Endothelial cell of umbilical vein (primary cell): ENCODE data around the gene KDM4C. TPM values are rescaled to one million over a fixed set of nuclear protein-coding genes. Genes with fewer than 3 reads are reported as not detected.

Source experiments
- BruUV-seq: library from RNA; stranded (reverse); fragments of 400-500 nt; replicated peaks from 2 replicates; lab custom pipeline; 2021; lab: Mats Ljungman, UMichigan
- CTCF ChIA-PET: fragments of 300-600, 350-600 bp; sonication (Branson Sonifier 250); formaldehyde crosslinking; loops from one replicate; lab custom pipeline; 2021; ENCODE audit warnings: antibody characterized with exemption, inconsistent platforms; lab: Charles Lee
- POLR2A ChIA-PET: fragments of 300-600, 350-600 bp; sonication (Branson Sonifier 250); formaldehyde crosslinking; loops from one replicate; lab custom pipeline; 2021; ENCODE audit warnings: antibody characterized with exemption, inconsistent platforms; lab: Charles Lee
- DNase-seq: peaks from one replicate; pipeline ENCODE4 v3.0.0-alpha.2; 2011; ENCODE audit warnings: low read depth, low spot score
- FAIRE-seq: peaks from 2 replicates; lab custom pipeline; 2011; peaks lifted over from hg19 to GRCh38; lab: Jason Lieb, UNC
- H2AFZ ChIP-seq: 2 replicates; pipeline ENCODE4 v1.6.0; 2012; ENCODE audit warnings: low read depth, low read length, control low read depth, inconsistent platforms
- H3K27ac ChIP-seq: 2 replicates; pipeline ENCODE4 v1.5.1; 2011; ENCODE audit warnings: low read depth, mild to moderate bottlenecking, control low read depth, low read length, moderate library complexity; ENCODE audit not compliant: insufficient read depth
- H3K27me3 ChIP-seq, 2 experiments: 2 replicates each; pipeline versions ENCODE4 v1.6.0 to v1.6.1; 2011; ENCODE audit warnings: low read length in 2 of 2, mixed read lengths in 1 of 2; ENCODE audit not compliant: control insufficient read depth in 2 of 2, insufficient read depth in 2 of 2
- H3K36me3 ChIP-seq, 2 experiments: 2 replicates in 1 of 2; 3 replicates in 1 of 2; pipeline ENCODE4 v1.5.1; 2011; ENCODE audit warnings: low read length in 2 of 2, mild to moderate bottlenecking in 1 of 2, moderate library complexity in 1 of 2; ENCODE audit not compliant: control insufficient read depth in 2 of 2, insufficient read depth in 2 of 2; ENCODE audit errors: extremely low read depth in 1 of 2
- H3K4me1 ChIP-seq: 3 replicates; pipeline ENCODE4 v1.5.1; 2011; ENCODE audit warnings: mild to moderate bottlenecking, low read length; ENCODE audit not compliant: control insufficient read depth, insufficient read depth; ENCODE audit errors: extremely low read depth
- H3K4me2 ChIP-seq: 2 replicates; pipeline ENCODE4 v1.6.1; 2011; ENCODE audit warnings: low read length, control low read depth, mixed read lengths; ENCODE audit not compliant: insufficient read depth
- H3K4me3 ChIP-seq, 3 experiments: fragments of 200-600 bp in 1 of 3; sonication (generic), shearing (Covaris generic) in 1 of 3; replicated peaks in 1 of 3; 2 replicates each; pipeline ENCODE4 v1.5.1; 2011 to 2016; ENCODE audit warnings: control low read depth in 3 of 3, low read length in 3 of 3, mild to moderate bottlenecking in 2 of 3, inconsistent platforms in 1 of 3, low read depth in 1 of 3, moderate library complexity in 1 of 3; ENCODE audit not compliant: insufficient read depth in 1 of 3
- H3K79me2 ChIP-seq: 2 replicates; pipeline ENCODE4 v1.6.0; 2012; ENCODE audit warnings: low read length, inconsistent platforms; ENCODE audit not compliant: control insufficient read depth, insufficient read depth
- H3K9ac ChIP-seq: replicated peaks from 2 replicates; pipeline ENCODE3; 2011; ENCODE audit warnings: low read length, control low read depth; ENCODE audit not compliant: insufficient read depth; ENCODE audit errors: extremely low read depth
- H3K9me1 ChIP-seq: replicated peaks from 3 replicates; pipeline ENCODE4 v1.6.0; 2011; ENCODE audit warnings: mild to moderate bottlenecking, low read length; ENCODE audit not compliant: control insufficient read depth, insufficient read depth; ENCODE audit errors: extremely low read depth
- H3K9me3 ChIP-seq: replicated peaks from 2 replicates; pipeline ENCODE4 v1.5.1; 2012; ENCODE audit warnings: low read length, inconsistent platforms; ENCODE audit not compliant: control insufficient read depth, insufficient read depth
- H4K20me1 ChIP-seq: replicated peaks from 2 replicates; pipeline ENCODE3; 2011; ENCODE audit warnings: mild to moderate bottlenecking, low read length; ENCODE audit not compliant: control insufficient read depth, insufficient read depth; ENCODE audit errors: extremely low read depth
- CTCF ChIP-seq, 2 donors: IDR thresholded peaks; 1 replicate in 1 of 2; 2 replicates in 1 of 2; pipeline ENCODE4 v1.5.1; 2011; ENCODE audit warnings: low read length in 2 of 2, mild to moderate bottlenecking in 2 of 2, moderate library complexity in 2 of 2, control low read depth in 1 of 2, inconsistent platforms in 1 of 2, low read depth in 1 of 2; ENCODE audit not compliant: insufficient read depth in 1 of 2; ENCODE audit errors: extremely low read depth in 1 of 2
- EZH2 ChIP-seq: IDR thresholded peaks from 2 replicates; pipeline ENCODE4 v1.6.1; 2012; ENCODE audit warnings: borderline replicate concordance, low read depth, mild to moderate bottlenecking, moderate library complexity, low read length, inconsistent platforms; ENCODE audit not compliant: severe bottlenecking
- FOS ChIP-seq: IDR thresholded peaks from 2 replicates; pipeline ENCODE4 v1.6.1; 2011; ENCODE audit warnings: mild to moderate bottlenecking, low read length, moderate library complexity, borderline replicate concordance; ENCODE audit not compliant: insufficient read depth
- GATA2 ChIP-seq: IDR thresholded peaks from 2 replicates; pipeline ENCODE4 v1.7.0; 2011; ENCODE audit warnings: low read depth, mild to moderate bottlenecking, moderate library complexity, mixed read lengths, low read length; ENCODE audit not compliant: insufficient read length, insufficient read depth
- JUN ChIP-seq: IDR thresholded peaks from 2 replicates; pipeline ENCODE4 v1.6.1; 2011; ENCODE audit warnings: borderline replicate concordance, low read depth; ENCODE audit not compliant: insufficient read length, insufficient read depth
- MAX ChIP-seq: IDR thresholded peaks from 2 replicates; pipeline ENCODE4 v1.6.1; 2011; ENCODE audit not compliant: insufficient read depth, insufficient read length
- MYC ChIP-seq: IDR thresholded peaks from one replicate; pipeline ENCODE4 v1.6.1; 2011; ENCODE audit warnings: mild to moderate bottlenecking, low read depth, low read length
- POLR2A ChIP-seq: IDR thresholded peaks from 2 replicates; pipeline ENCODE4 v1.6.1; 2012; ENCODE audit warnings: low read depth, mild to moderate bottlenecking, control low read depth, low read length
- POLR2AphosphoS5 ChIP-seq: IDR thresholded peaks from 2 replicates; pipeline ENCODE4 v1.6.1; 2012; ENCODE audit warnings: low read depth, mild to moderate bottlenecking, control low read depth, low read length, moderate library complexity; ENCODE audit not compliant: insufficient read depth
- dilution Hi-C: fragments of 300-500 bp; cut with MboI; formaldehyde crosslinking; loops from one replicate; pipeline ENCODE4 v1.15.0; 2019; ENCODE audit warnings: low sequenced_read_pairs; ENCODE audit not compliant: extremely low pct_ligation_motif_present
- intact Hi-C: fragments of 100-400 bp; cut with micrococcal nuclease; formaldehyde crosslinking; loops from one replicate; pipeline ENCODE4 v1.10.0; 2022
- polyA plus RNA-seq, 4 experiments: library from polyadenylated mRNA; depleted of rRNA in 3 of 4; stranded (reverse) in 3 of 4; unstranded in 1 of 4; fragments of >200 nt; gene quantifications; 2 replicates each; pipeline versions ENCODE4 v1.2.1 to v1.2.3, GENCODE V29; 2011 to 2012; ENCODE audit warnings: missing spikeins in 1 of 4
- total RNA-seq: library from RNA; stranded (reverse); gene quantifications from 2 replicates; pipeline ENCODE4 v1.2.3, GENCODE V29; 2021

The KDM4C gene
- total and polyA plus RNA-seq, 2 donors (not counting 3 experiments of a cell fraction or from before 2014, with no cell fraction given) = 5.4 to 15.0 TPM

GRCh38 chr9:6864102-6864501, 106.3 kb downstream of the KDM4C start:
- Histone ChIP-seq H2AFZ (no peak overlapping the region), H3K9ac (no peak overlapping the region), H3K27me3 (no peaks in the 10 kb centered on the region), H3K4me3 (no peak overlapping the region), H3K27ac (no peak overlapping the region), H3K4me2 (no peak overlapping the region), H3K4me1 (no peaks in the 10 kb centered on the region), H3K9me1 (no peaks in the 10 kb centered on the region), H3K79me2 (no peaks in the 10 kb centered on the region), H3K36me3 (no peaks in the 10 kb centered on the region), H4K20me1 (no peaks in the 10 kb centered on the region), H3K9me3 (no peaks in the 10 kb centered on the region)
- POLR2A ChIA-PET = no interaction called here
- TF ChIP-seq POLR2A (no peak), MAX (no peak), EZH2 (no peak), POLR2AphosphoS5 (no peak), CTCF (IDR thresholded peaks at IDR 0.05; ENCODE audit: extremely low read depth in 1 of 2, insufficient read depth in 1 of 2, low read depth in 1 of 2, low read length in 2 of 2) (no peak), FOS (no peak), MYC (no peak), GATA2 (no peak), JUN (no peak)
- DNase-seq = no peak
- dilution Hi-C loops (no loop called here), intact Hi-C loops (no loop called here)
- CTCF ChIA-PET = no interaction called here
- FAIRE-seq = no peak
- BruUV-seq = no TSS peak
